Endometrium (tissue), 2 donors: ENCODE results near the gene TUBB2A.
"Not testable (repeated sequence)": the region's sequence is repeated elsewhere in the genome, so short reads cannot be mapped to it uniquely, and the experiment has no call there.

Source experiments
- FAIRE-seq: peaks from 2 replicates; lab custom pipeline; 2012; peaks lifted over from hg19 to GRCh38; lab: Jason Lieb, UNC
- donor health status: control.
- donor health status: control.

TUBB2A gene

GRCh38 chr6:3157131-3157933, at the start of gene TUBB2A:
TSS of gene TUBB2A (minus strand) at chr6:3157544. CDS start at chr6:3157463, 81 bp downstream.
- FAIRE-seq, result no peak

- no peak for FAIRE-seq
Observed at GRCh38 chr6:3206339-3207015, 49.1 kb upstream of the TUBB2A start.

- FAIRE-seq, result no peak
Observed at GRCh38 chr6:3205913-3206312, 48.6 kb upstream of the TUBB2A start.

- no peak for FAIRE-seq
Observed at GRCh38 chr6:3204921-3205320, 47.6 kb upstream of the TUBB2A start.

GRCh38 chr6:3202999-3203696, 45.8 kb upstream of the TUBB2A start:
- FAIRE-seq, result no peak

- no peak for FAIRE-seq
Observed at GRCh38 chr6:3201388-3201787, 44.0 kb upstream of the TUBB2A start.

- FAIRE-seq, result no peak
Observed at GRCh38 chr6:3200682-3201081, 43.3 kb upstream of the TUBB2A start.

- FAIRE-seq, result no peak
Observed at GRCh38 chr6:3199382-3199781, 42.0 kb upstream of the TUBB2A start.

GRCh38 chr6:3197734-3198133, 40.4 kb upstream of the TUBB2A start:
- not testable (repeated sequence) for FAIRE-seq

GRCh38 chr6:3196770-3197169, 39.4 kb upstream of the TUBB2A start:
- FAIRE-seq, result no peak

- no peak for FAIRE-seq
Observed at GRCh38 chr6:3195695-3196497, 38.6 kb upstream of the TUBB2A start.

GRCh38 chr6:3195420-3195694, 38.0 kb upstream of the TUBB2A start:
- no peak for FAIRE-seq

GRCh38 chr6:3194535-3195419, 37.4 kb upstream of the TUBB2A start:
- no peak for FAIRE-seq

GRCh38 chr6:3193102-3193849, 35.9 kb upstream of the TUBB2A start:
- FAIRE-seq, result no peak

GRCh38 chr6:3190779-3191178, 33.4 kb upstream of the TUBB2A start:
- FAIRE-seq, result no peak

GRCh38 chr6:3190056-3190455, 32.7 kb upstream of the TUBB2A start:
- no peak for FAIRE-seq

GRCh38 chr6:3189192-3189591, 31.8 kb upstream of the TUBB2A start:
- FAIRE-seq, result not testable (repeated sequence)

- FAIRE-seq, result no peak
Observed at GRCh38 chr6:3188262-3188661, 30.9 kb upstream of the TUBB2A start.

GRCh38 chr6:3186974-3187382, 29.6 kb upstream of the TUBB2A start:
- FAIRE-seq, result no peak

GRCh38 chr6:3183066-3183465, 25.7 kb upstream of the TUBB2A start:
- FAIRE-seq, result no peak

- FAIRE-seq, result no peak
Observed at GRCh38 chr6:3181105-3181504, 23.8 kb upstream of the TUBB2A start.
